Measurements from ENCODE around the gene NOP14.
"Not testable (repeated sequence)": the region's sequence is repeated elsewhere in the genome, so short reads cannot be mapped to it uniquely, and the experiment has no call there.

The NOP14 gene

GRCh38 chr4:2963966-2964471, 813 bp upstream of the NOP14 start:
- intact Hi-C loops (cut with DNase I), result no loop called here
- DNase-seq, result peak in 22 of 42 donors; percentile 17 to 75 (median 50)

DNA sequence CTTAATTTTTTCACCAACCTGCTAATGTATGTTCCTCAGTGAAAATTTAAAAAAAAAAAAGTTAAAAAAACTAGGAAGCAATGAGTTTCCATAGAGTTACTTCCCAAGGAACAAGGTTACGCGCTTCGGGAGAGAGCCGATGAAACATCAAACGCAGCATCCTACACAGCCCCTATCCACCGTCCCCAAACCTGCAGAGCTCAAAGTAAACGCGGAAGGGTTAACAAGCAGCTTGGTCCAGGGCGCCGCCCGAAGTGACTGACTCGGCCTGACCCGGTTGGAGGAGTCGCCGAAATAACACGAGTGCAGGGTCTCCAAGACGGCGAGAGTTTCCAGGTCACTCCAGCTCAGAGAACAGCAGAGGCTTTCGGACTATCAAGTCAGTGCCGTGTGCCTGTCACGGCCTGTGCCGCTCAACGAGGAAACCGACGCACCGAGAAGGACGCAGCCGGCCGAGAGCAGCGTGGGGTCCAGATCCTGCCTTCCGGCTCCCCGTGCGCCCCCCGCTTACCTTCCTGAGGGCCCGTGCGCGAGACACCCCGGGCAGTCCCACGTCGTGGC, 512 bp downstream of the NOP14 start:
- DNase-seq, result peak in 21 of 42 donors; percentile 18 to 58 (median 42)
- intact Hi-C loops (cut with DNase I), result no loop called here

- peak in 1 of 42 donors; percentile 33 for DNase-seq
Observed at GRCh38 chr4:2961811-2962441, 1.3 kb downstream of the NOP14 start.

DNA sequence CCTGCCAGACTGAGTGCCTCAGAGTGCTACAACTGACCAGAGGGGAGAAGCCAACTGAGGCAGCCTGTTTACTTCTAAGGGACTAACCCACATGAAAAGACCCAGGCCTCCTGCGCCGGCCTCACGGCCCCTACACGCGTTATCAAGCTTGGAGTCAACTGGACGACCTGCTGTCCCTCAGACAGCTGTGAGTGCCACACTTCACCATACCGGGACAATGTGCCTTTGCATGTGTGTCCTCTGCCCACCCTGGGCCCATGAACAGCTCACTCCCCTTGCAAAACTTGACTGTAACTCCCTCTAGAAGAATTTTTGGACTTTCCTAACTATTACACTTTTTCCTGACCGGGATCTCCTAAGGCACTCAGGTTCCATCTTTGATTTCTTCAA, 1.8 kb downstream of the NOP14 start:
- DNase-seq, result peak in 1 of 42 donors; percentile 33
- intact Hi-C loops (cut with DNase I), result no loop called here

More at GRCh38 chr4:2961811-2962441, 1.3 kb downstream of the NOP14 start:
- intact Hi-C loops (cut with DNase I), result no loop called here

DNA sequence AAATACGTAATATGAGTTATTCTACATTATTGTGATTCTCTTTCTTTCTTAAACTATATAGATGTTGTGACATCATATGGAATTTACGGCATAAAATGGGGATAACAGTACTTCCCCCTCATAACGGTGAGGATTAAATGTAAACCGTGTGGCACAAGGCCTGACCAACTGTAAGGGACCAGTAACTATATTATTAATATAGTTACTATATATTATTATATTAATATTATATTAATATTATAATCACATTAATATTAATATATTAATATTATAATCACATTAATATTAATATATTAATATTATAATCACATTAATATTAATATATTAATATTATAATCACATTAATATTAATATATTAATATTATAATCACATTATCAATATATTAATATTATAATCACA, 2.8 kb downstream of the NOP14 start:
- DNase-seq; intact Hi-C loops (cut with DNase I): not testable (repeated sequence)

GRCh38 chr4:2958446-2958845, 4.8 kb downstream of the NOP14 start:
- DNase-seq, result no peak
- intact Hi-C loops (cut with DNase I), result no loop called here

GRCh38 chr4:2955186-2956044, 7.8 kb downstream of the NOP14 start:
- intact Hi-C loops (cut with DNase I), result not testable (repeated sequence)
- peak in 1 of 42 donors; percentile 10 for DNase-seq

- intact Hi-C loops (cut with DNase I), result no loop called here
- peak in 1 of 42 donors; percentile 27 for DNase-seq
Observed at GRCh38 chr4:2954358-2955185, 8.6 kb downstream of the NOP14 start.

DNA sequence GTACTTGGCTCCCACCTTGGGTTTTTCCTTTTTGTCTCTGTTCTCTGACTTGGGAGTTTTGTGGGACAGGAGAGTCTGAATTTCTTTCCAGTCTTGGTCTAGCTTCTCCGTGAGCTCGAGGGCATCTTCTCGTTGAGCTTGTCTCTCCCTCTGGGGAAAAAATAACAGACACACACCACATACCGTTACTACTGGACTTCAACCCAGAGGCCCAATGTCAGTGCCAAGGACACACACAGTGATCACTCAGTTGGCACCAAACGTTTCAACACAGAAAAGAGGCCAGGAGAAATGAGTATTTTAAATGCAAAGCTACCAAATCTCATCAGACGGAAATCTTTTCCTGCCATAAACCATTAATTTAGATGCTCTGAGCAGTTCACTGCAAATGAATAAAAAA, 9.7 kb downstream of the NOP14 start:
- intact Hi-C loops (cut with DNase I), result no loop called here
- DNase-seq, result no peak

- no peak for DNase-seq
Observed at GRCh38 chr4:2950221-2950989, 12.8 kb downstream of the NOP14 start.

GRCh38 chr4:2949782-2950125, 13.5 kb downstream of the NOP14 start:
- intact Hi-C loops (cut with DNase I), result no loop called here
- no peak for DNase-seq

More at GRCh38 chr4:2950221-2950989, 12.8 kb downstream of the NOP14 start:
- intact Hi-C loops (cut with DNase I), result no loop called here

DNA sequence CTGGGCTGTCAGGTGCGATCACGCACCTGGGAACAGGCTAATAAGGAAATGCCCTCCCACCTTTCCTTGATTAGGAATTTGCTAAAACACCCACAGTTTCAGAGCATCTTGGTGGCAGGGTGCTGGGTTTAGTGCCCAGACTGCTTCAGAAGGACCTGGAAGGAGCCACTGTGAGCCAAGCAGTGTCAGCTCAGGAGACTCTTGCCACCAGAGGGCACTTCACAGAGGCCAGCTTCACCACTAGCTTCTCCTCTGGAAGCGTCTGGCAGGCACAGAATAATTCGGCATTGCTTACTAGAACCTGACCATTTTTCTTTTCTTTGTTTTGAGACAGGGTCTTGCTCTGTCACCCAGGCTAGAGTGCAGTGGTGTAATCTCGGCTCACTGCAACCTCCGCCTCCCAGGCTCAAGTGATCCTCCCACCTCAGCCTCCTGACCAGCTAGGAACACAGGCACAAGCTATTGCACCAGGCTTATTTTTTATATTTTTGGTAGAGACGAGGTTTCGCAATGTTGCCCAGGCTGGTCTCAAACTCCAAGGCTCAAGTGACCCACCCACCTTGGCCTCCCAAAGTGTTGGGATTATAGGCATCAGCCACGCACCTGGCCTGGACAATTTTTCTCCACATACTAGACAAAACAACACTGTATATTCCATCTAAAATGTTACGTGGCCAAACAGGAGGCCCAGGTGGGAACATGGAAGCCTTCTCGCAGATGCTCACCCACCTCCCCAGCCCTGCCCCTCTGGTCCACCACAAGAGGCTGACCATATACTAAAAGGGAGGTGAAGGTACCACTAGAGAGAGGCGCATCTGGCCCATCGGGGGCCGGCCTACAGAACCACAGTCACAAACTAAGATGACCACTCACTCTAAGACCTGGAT, 14.1 kb downstream of the NOP14 start:
- DNase-seq, result peak in 24 of 42 donors; percentile 38 to 77 (median 58)
- intact Hi-C loops (cut with DNase I), result no loop called here

DNA sequence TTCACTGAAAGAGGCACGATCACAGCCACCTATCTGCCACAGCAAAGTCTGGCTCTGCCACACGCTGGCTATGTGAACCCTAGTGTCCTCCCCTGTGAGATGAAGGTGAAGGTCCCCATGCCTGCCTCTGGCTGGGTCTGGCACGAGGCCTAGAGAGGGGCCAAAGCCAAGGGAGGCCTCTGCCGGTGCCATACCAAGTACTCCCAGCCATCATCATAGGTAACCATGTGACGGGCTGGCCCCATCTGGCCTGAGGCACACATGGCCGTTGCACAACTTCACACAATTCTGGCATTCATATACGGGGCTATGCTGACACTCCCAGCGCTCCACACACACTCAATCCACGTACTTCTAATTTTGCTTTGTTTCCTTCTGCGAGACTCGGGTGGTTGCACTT, 15.3 kb downstream of the NOP14 start:
- intact Hi-C loops (cut with DNase I), result no loop called here
- DNase-seq, result no peak

- intact Hi-C loops (cut with DNase I), result no loop called here
- peak in 2 of 42 donors; percentile 0 to 16 for DNase-seq
Observed at GRCh38 chr4:2946812-2947600, 16.2 kb downstream of the NOP14 start.

GRCh38 chr4:2945619-2946604, 17.3 kb downstream of the NOP14 start:
- peak in 1 of 42 donors; percentile 29 for DNase-seq
- intact Hi-C loops (cut with DNase I), result not testable (repeated sequence)

Data from head of caudate nucleus (tissue), 42 donors.